LNCAP (cell line): ENCODE measurements around the gene TIE1.

Experiments
- CTCF ChIP-seq: fragments of 450-650 bp; IDR thresholded peaks from 2 replicates; pipeline ENCODE4 v1.5.1; 2017; ENCODE audit warnings: mild to moderate bottlenecking

The TIE1 gene

GRCh38 chr1:43329995-43330751 lies 29.4 kb downstream of the TIE1 start:
- TF ChIP-seq CTCF = no peak

GRCh38 chr1:43331688-43332087 lies 30.9 kb downstream of the TIE1 start:
- TF ChIP-seq CTCF = no peak

DNA sequence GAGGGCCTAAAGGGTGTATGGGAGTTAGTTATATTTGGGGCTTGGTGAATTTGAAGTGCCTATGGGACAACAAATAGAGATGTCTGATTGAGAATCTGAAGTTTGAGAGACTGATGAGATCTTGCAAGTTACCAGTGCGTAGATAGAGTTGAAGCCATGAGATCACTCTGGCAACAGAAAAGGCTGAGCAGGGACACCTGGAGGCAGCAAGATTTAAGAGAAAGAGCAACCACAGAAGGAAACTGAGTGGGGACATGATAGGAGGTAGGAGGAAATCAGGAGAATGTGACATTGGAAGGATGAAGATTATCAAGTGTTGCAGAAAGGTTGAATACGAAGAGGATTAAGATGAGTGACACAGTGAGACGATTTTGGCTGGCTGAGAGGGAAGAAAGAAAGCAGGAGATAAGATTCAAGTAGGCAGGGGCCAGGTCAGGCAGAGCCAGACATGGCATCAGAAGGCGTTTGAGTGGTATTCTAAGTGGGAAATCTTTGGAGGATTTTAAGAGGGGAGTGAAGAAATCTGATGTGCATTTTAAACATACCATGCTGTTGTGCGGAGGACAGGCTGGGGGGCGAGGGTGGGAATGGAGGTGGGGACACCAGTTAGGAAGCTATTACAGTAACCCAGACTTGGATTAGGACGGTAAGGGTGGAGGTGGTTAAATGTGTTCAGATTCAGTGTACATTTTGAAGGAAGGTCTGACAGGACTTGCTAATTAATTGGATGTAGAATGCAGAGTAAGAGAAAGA lies 33.8 kb downstream of the TIE1 start:
- TF ChIP-seq CTCF = no peak

- TF ChIP-seq CTCF = no peak
Observed at GRCh38 chr1:43337588-43337987, 36.8 kb downstream of the TIE1 start, which contains the start of gene MPL. Gene MPL (plus strand): TSS chr1:43337818. CDS start chr1:43337849, 31 bp downstream.

- TF ChIP-seq CTCF = no peak
Observed at GRCh38 chr1:43338001-43338400, 37.2 kb downstream of the TIE1 start.

GRCh38 chr1:43339584-43340232 lies 38.9 kb downstream of the TIE1 start:
- TF ChIP-seq CTCF = no peak

DNA sequence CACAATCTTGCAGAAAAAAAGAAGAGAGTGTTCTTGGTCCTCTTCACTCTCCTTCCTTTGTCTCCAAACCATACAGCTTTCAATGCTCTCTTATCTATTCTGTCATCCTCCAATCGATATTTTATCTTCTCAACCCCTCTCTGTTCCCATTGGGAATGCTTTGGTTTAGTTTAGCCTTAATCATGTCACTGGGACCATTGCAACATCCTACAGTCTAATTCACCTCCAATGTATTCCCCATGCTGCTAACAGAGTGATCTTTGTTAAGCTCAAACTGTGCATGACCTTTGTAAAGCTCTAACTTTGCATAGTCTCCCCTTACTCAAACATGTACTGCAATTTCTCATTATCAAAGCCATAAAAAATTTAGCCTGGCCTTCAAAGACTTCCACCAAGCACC lies 39.8 kb downstream of the TIE1 start:
- no peak for TF ChIP-seq CTCF
